Natural killer cell (primary cell): ENCODE measurements around the gene EPS8. TPM values are rescaled to one million over a fixed set of nuclear protein-coding genes. Genes with fewer than 3 reads are reported as not detected.

Experiments used
- ATAC-seq, 3 donors: fragments of 150-1000 bp in 2 of 3; fragments of 200-7000 bp in 1 of 3; cut with Tn5 transposase; 1 replicate in 1 of 3; 2 replicates in 2 of 3; pipeline ENCODE4 v1.10.0; 2021; ENCODE audit warnings: mild to moderate bottlenecking in 2 of 3, moderate library complexity in 2 of 3
- DNase-seq, 2 donors: peaks; one replicate each; pipeline versions ENCODE4 v3.0.0 to v3.0.0-alpha.2; 2013 to 2021; ENCODE audit warnings: mixed read lengths in 1 of 2
- H3K27ac ChIP-seq: one replicate; pipeline ENCODE4 v1.5.1; 2013; ENCODE audit warnings: mild to moderate bottlenecking, low read length
- H3K27me3 ChIP-seq: one replicate; pipeline ENCODE4 v1.6.1; 2013; ENCODE audit warnings: low read length; ENCODE audit not compliant: control insufficient read depth, insufficient read depth
- H3K36me3 ChIP-seq: one replicate; pipeline ENCODE4 v1.6.1; 2013; ENCODE audit warnings: low read length; ENCODE audit not compliant: control insufficient read depth, insufficient read depth
- H3K4me1 ChIP-seq: one replicate; pipeline ENCODE4 v1.6.1; 2013; ENCODE audit warnings: low read length; ENCODE audit not compliant: control insufficient read depth, insufficient read depth
- H3K4me3 ChIP-seq: one replicate; pipeline ENCODE4 v1.5.1; 2013; ENCODE audit warnings: low read length
- H3K9me3 ChIP-seq: one replicate; pipeline ENCODE4 v1.6.1; 2013; ENCODE audit warnings: low read length; ENCODE audit not compliant: control insufficient read depth, insufficient read depth
- H3K27ac Mint-ChIP-seq, 2 donors: one replicate each; pipeline ENCODE4 v1.8.0; 2022; ENCODE audit warnings: mild to moderate bottlenecking in 2 of 2, mixed read lengths in 2 of 2, moderate library complexity in 1 of 2
- H3K27me3 Mint-ChIP-seq, 2 donors: one replicate each; pipeline ENCODE4 v1.8.0; 2022; ENCODE audit warnings: low read depth in 2 of 2, mixed read lengths in 2 of 2
- H3K36me3 Mint-ChIP-seq: one replicate; pipeline ENCODE4 v1.8.0; 2022; ENCODE audit warnings: mixed read lengths
- H3K4me1 Mint-ChIP-seq, 2 donors: one replicate each; pipeline ENCODE4 v1.8.0; 2022; ENCODE audit warnings: mixed read lengths in 2 of 2
- H3K4me3 Mint-ChIP-seq: one replicate; pipeline ENCODE4 v1.8.0; 2022; ENCODE audit warnings: mild to moderate bottlenecking, moderate library complexity, mixed read lengths
- H3K9me3 Mint-ChIP-seq, 2 donors: one replicate each; pipeline ENCODE4 v1.8.0; 2022; ENCODE audit warnings: mixed read lengths in 2 of 2
- WGBS: methylation state at CpG from one replicate; pipeline ENCODE4 v1.1.7; 2013; ENCODE audit warnings: missing lambda C conversion rate; ENCODE audit not compliant: insufficient coverage; 5-methylcytosine and 5-hydroxymethylcytosine counted together
- intact Hi-C: fragments of 100-400 bp; cut with micrococcal nuclease; formaldehyde crosslinking; loops from one replicate; pipeline ENCODE4 v1.14.2; 2022
- total RNA-seq, 4 donors: library from RNA; stranded (reverse); fragments of 120-200 nt in 1 of 4; gene quantifications; one replicate each; pipeline versions ENCODE4 v1.2.3 to v1.2.4, GENCODE V29; 2013 to 2022
- TF ChIP-seq, protein P1 (sequence below): fragments of 200-600 bp; IDR thresholded peaks from one replicate; pipeline ENCODE4 v1.8.0; 2022; ENCODE audit warnings: antibody characterized with exemption

EPS8 gene
- total RNA-seq, 3 donors from 2014 or later (not counting 1 experiment from before 2014, with no cell fraction given), result 1.5 to 2.6 (median 1.5) TPM

GRCh38 chr12:15669256-15669948 is 119.8 kb downstream of the EPS8 start:
- DNase-seq (no peak), ATAC-seq (no peak)
- Mint-ChIP-seq H3K4me3 (no peak overlapping the region), H3K27ac (no peak overlapping the region), H3K9me3 (no peaks in the 10 kb centered on the region), H3K4me1 (no peaks in the 10 kb centered on the region), H3K27me3 (no peaks in the 10 kb centered on the region), H3K36me3 (no peaks in the 10 kb centered on the region)
- H3K27ac ChIP-seq, result no peak overlapping the region
- no peaks in the 10 kb centered on the region for H3K4me1 ChIP-seq
- no peaks in the 10 kb centered on the region for H3K36me3 ChIP-seq
- H3K4me3 ChIP-seq, result no peak overlapping the region
- TF ChIP-seq, protein P1, sequence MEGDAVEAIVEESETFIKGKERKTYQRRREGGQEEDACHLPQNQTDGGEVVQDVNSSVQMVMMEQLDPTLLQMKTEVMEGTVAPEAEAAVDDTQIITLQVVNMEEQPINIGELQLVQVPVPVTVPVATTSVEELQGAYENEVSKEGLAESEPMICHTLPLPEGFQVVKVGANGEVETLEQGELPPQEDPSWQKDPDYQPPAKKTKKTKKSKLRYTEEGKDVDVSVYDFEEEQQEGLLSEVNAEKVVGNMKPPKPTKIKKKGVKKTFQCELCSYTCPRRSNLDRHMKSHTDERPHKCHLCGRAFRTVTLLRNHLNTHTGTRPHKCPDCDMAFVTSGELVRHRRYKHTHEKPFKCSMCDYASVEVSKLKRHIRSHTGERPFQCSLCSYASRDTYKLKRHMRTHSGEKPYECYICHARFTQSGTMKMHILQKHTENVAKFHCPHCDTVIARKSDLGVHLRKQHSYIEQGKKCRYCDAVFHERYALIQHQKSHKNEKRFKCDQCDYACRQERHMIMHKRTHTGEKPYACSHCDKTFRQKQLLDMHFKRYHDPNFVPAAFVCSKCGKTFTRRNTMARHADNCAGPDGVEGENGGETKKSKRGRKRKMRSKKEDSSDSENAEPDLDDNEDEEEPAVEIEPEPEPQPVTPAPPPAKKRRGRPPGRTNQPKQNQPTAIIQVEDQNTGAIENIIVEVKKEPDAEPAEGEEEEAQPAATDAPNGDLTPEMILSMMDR, result no peak
- 88% methylated on average over 1 of the region's 3 CpGs for WGBS
- no peaks in the 10 kb centered on the region for H3K9me3 ChIP-seq
- H3K27me3 ChIP-seq, result no peaks in the 10 kb centered on the region
- intact Hi-C loops, result no loop called here

GRCh38 chr12:15664491-15664890 is 124.7 kb downstream of the EPS8 start:
- Histone ChIP-seq H3K9me3 (no peaks in the 10 kb centered on the region), H3K4me1 (no peaks in the 10 kb centered on the region), H3K36me3 (no peaks in the 10 kb centered on the region), H3K27me3 (no peaks in the 10 kb centered on the region), H3K4me3 (no peak overlapping the region), H3K27ac (no peak overlapping the region)
- intact Hi-C loops, result no loop called here
- 87% methylated on average over 4 of the region's 5 CpGs for WGBS
- H3K4me1 Mint-ChIP-seq, result no peaks in the 10 kb centered on the region
- H3K4me3 Mint-ChIP-seq, result no peak overlapping the region
- ATAC-seq (no peak), DNase-seq (no peak)
- H3K27me3 Mint-ChIP-seq, result no peaks in the 10 kb centered on the region
- no peak overlapping the region for H3K27ac Mint-ChIP-seq
- no peaks in the 10 kb centered on the region for H3K9me3 Mint-ChIP-seq
- TF ChIP-seq, protein P1, result no peak
- H3K36me3 Mint-ChIP-seq, result no peaks in the 10 kb centered on the region

GRCh38 chr12:15662983-15663659 is 126.1 kb downstream of the EPS8 start:
- H3K4me3 ChIP-seq, result no peak overlapping the region
- H3K27ac Mint-ChIP-seq, result no peak overlapping the region
- no peaks in the 10 kb centered on the region for H3K4me1 ChIP-seq
- H3K4me3 Mint-ChIP-seq, result no peak overlapping the region
- no peaks in the 10 kb centered on the region for H3K27me3 ChIP-seq
- H3K9me3 Mint-ChIP-seq, result no peaks in the 10 kb centered on the region
- intact Hi-C loops, result no loop called here
- TF ChIP-seq, protein P1, result no peak
- no peaks in the 10 kb centered on the region for H3K4me1 Mint-ChIP-seq
- WGBS, result 78% methylated on average over 3 of the region's 5 CpGs
- no peaks in the 10 kb centered on the region for H3K36me3 ChIP-seq
- H3K9me3 ChIP-seq, result no peaks in the 10 kb centered on the region
- ATAC-seq (no peak), DNase-seq (no peak)
- H3K27me3 Mint-ChIP-seq, result no peaks in the 10 kb centered on the region
- no peak overlapping the region for H3K27ac ChIP-seq
- no peaks in the 10 kb centered on the region for H3K36me3 Mint-ChIP-seq
